ENCODE results near the gene TOMM40L.

The TOMM40L gene

DNA sequence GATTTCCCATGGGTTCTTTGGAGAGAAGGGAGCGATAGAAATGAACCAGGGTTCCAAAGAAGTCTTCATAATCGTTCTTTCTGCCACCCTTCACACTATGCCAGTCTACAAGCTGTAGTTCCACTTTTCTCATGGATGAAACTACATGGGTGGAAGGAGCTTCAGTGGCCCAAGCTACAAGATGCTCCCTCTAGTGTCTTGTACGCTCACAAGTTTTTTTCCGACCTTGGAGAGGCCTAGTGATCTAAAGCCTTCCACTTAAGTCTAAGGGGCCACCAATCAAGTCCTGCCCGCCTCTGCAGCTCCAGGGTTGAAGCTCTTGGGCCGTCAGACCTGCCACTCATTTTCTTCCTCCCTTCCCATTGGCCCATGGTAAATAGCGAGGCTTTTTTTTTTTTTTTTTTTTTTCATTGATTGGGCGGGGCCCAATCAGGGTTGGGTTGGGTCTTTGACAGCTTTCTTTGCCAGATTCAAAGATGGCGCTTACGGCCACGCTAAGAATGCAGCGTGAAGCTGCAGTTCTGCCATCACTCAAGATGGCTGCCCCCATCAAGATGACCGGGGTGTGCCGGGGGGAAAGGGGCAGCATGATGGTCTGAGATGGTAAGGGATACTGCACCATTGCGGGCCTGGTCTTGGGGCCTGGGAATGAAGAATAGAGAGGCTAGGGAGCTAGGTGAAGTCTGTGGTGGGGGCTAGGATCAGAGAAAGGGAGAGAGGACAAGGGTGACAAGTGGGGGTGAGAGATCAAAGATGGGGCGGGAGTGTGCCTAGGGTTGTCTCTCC is at the start of gene TOMM40L:
TSS of gene TOMM40L (plus strand) at position 527 of the 786 bp plus-strand sequence. CDS start 430 bp downstream, outside the sequence.
- in situ Hi-C loops (cut with HindIII; ENCODE audit: low sequenced_read_pairs), result no loop called here

GRCh38 chr1:161176468-161177111 is 49.3 kb upstream of the TOMM40L start:
- in situ Hi-C loops (cut with HindIII; ENCODE audit: low sequenced_read_pairs), result no loop called here

DNA sequence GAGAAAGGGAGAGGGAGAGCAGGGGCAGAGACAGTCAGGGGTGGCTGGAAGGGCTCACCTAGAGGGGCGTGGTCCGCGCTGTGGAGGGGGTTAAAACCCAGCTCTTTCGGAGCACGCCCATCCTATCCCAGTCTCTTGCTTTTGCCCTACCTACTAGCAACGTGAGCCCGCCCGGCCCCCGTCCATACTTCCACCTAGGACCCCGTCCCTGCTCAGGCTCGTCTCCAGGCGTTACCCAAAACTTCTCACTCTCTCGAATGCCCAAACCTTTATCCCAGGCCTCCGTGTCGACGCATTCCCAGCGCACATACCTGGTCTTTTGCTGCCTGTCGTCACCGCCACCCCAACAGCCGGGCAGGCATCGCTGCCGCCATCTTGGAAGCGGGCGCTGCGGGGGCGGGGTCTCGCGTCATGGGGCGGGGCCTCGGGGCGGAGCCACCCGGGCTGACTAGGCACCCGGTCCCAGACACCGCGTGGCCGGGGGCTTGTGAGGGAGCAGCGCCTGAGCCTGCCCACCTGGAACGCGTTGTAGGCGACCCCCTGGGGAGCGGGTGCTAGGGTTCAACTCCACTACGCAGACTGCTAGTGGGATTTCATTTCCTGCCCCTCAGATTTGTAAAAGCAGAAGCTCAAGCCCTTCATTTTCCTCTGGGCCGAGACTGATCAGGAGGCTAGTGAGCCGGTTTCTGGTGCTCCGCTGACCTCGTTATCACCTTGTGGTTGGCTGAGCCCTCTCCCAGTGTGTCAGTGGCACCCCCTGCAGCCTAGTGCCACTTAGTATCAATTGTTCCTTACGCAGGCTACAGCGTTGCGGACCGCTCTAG is 48.5 kb upstream of the TOMM40L start, which contains the start of gene B4GALT3:
TSS of gene B4GALT3 (minus strand) at position 396 of the 824 bp plus-strand sequence. CDS start 1,447 bp downstream, outside the sequence.
- in situ Hi-C loops (cut with HindIII; ENCODE audit: low sequenced_read_pairs), result no loop called here

DNA sequence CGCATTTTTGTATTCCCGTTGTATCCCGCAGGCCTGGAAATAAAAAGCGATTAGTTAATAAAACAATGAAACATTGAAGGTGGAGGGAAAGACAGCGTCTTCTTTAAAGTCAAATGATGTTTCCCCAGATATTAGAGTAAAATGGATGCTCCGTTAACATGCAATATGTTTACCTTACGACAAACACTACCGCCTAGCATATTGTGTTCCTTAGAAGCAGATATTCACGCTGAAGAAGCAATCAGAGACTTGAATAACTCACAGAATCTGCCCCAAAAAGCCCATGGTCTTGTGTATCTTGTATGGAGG is 48.0 kb upstream of the TOMM40L start:
- in situ Hi-C loops (cut with HindIII; ENCODE audit: low sequenced_read_pairs), result no loop called here

DNA sequence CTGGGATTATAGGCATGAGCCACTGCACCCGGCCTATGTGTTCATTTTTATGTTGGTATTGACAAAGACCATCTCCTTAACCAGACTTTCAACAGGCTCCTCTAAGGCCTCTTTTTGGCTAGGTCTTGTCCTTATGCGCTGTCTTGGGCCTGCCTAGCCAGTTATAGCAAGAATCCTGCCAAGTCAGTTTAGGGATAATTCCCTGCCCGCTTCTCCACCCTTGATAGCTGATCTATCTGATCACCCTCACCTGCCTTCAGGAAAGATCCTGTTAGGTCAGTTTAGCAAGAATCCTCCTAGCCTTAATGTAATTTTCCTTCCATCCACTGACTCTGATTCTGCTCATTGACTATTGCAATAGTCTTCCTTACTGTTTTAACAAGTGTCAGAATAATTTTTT is 46.2 kb upstream of the TOMM40L start:
- in situ Hi-C loops (cut with HindIII; ENCODE audit: low sequenced_read_pairs), result no loop called here

- in situ Hi-C loops (cut with HindIII; ENCODE audit: low sequenced_read_pairs), result no loop called here
These were observed 45.2 kb upstream of the TOMM40L start for GRCh38 chr1:161180639-161181038.

GRCh38 chr1:161182214-161182613 is 43.6 kb upstream of the TOMM40L start:
- in situ Hi-C loops (cut with HindIII; ENCODE audit: low sequenced_read_pairs), result no loop called here

DNA sequence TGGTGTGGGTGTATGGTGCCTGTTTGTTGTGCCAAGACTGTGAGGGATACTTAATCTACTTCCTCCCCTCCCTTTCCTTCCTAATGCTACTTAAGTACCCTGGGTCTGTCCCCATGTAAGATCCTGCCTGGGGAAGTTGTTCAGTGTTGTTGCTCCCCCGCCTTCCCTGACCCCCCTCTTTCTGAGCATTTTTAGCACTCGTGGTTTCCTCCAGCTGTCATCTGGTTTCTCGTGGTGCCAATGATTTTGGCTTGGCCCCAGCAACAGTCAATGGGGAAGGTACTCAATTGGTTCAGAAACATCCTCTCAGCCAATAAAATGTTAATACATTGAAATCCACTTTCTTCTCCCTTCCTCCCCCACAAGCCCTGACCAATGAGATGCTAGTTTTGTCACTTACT is 40.6 kb upstream of the TOMM40L start:
- in situ Hi-C loops (cut with HindIII; ENCODE audit: low sequenced_read_pairs), result no loop called here

- in situ Hi-C loops (cut with HindIII; ENCODE audit: low sequenced_read_pairs), result no loop called here
These were observed 40.0 kb upstream of the TOMM40L start for GRCh38 chr1:161185732-161186311.

DNA sequence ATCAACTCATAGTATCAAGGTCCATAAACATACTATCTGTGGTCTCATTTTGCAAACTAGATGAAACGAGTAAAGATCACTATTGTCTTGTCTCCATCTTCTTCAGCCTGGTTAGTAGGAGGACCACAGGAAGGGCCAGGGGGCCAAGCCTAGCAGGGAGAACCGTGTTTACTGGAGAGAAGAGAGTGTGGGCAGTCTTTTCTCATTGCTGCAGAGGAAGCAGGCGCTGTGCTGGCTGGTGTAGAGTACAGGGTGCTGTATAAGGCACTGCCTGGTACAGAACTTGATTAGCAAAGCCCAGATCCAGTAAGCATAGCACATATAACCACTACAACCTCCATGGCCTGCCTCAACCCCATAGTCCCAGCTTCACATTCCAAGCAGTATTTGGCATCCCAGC is 38.5 kb upstream of the TOMM40L start:
- in situ Hi-C loops (cut with HindIII; ENCODE audit: low sequenced_read_pairs), result no loop called here

- in situ Hi-C loops (cut with HindIII; ENCODE audit: low sequenced_read_pairs), result no loop called here
These were observed 37.5 kb upstream of the TOMM40L start for GRCh38 chr1:161188381-161188780.

DNA sequence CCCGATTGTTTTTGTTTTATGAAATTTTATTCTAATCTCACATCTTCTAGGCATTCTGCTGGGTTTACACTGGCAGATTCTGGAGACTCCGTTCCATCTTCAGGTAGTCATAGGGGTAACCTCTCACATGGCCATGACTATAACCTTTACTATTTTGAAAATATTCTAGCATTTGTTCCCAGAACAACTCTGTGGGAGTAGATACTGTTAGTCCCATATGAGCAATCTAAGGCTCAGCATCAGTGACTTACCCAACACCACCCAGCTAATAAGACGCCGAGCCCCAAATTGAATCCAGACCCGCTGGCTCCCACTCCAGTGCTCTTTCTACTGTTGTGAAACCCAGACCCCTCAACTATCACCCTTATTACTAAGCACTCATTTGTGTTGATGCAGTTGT is 36.8 kb upstream of the TOMM40L start:
- in situ Hi-C loops (cut with HindIII; ENCODE audit: low sequenced_read_pairs), result no loop called here

- in situ Hi-C loops (cut with HindIII; ENCODE audit: low sequenced_read_pairs), result no loop called here
These were observed 34.8 kb upstream of the TOMM40L start for GRCh38 chr1:161190962-161191521.

DNA sequence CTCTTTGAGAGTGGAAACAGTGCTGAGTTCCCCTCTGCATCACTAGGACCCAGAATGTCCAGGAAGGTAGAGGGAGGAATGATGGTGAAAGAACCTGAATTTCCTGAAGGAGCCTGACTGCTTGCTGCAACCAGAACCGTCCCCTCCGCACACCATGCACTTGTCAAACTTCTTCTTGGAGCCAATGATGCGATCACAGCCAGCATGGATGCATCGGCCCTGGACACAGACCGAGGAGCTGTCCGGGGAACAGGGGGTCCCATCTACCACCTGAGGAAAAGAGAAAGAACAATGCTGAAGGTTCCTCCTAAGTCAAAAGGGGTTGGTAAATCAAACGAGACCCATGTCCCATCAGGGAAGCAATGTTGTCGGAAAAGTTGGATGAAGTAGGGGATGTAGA is 33.9 kb upstream of the TOMM40L start:
- in situ Hi-C loops (cut with HindIII; ENCODE audit: low sequenced_read_pairs), result no loop called here

- in situ Hi-C loops (cut with HindIII; ENCODE audit: low sequenced_read_pairs), result no loop called here
These were observed 33.1 kb upstream of the TOMM40L start for GRCh38 chr1:161192476-161193465.

DNA sequence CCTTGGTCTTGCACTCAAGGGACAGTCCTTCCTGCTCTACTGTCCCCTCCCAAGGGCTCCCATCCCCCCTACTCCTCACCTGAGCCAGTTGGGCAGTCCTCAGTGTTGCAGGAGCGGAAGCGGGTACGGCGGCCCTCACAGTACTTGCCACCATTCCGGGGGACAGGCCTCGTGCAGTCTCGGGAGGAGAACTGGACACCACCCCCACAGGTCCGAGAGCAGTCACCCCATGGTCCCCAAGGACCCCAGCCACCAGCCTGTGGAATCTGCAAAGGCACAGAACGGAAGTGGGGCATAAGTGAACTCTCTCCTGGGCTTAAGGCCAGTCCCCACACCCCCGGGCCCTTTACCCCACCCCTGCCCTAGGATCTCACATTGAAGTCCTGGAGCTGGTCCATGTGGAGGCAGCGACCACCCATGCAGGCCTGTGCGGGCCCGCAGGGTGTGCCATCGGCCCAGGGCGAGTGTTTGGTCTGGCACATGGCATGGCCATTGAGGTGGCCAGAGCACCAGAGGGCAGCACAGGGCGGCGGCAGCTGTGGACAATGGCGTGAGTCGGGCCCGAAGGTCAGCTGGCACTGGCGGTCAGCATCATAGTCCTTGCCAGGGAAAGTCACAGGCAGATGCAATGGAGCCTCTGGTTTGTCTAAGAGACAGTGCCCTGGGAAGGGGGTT is 32.2 kb upstream of the TOMM40L start:
- in situ Hi-C loops (cut with HindIII; ENCODE audit: low sequenced_read_pairs), result no loop called here

- in situ Hi-C loops (cut with HindIII; ENCODE audit: low sequenced_read_pairs), result no loop called here
These were observed 30.7 kb upstream of the TOMM40L start for GRCh38 chr1:161195171-161195570.

- in situ Hi-C loops (cut with HindIII; ENCODE audit: low sequenced_read_pairs), result no loop called here
These were observed 29.7 kb upstream of the TOMM40L start for GRCh38 chr1:161196111-161196510.
